OCI-LY3 (cell line): ENCODE measurements around the gene OR2A5.

Source experiments
- EZH2phosphoT487 ChIP-seq: fragments of 200-600 bp; shearing (Covaris generic); IDR thresholded peaks from 2 replicates; pipeline ENCODE4 v1.6.1; 2018; ENCODE audit warnings: antibody characterized with exemption, mixed run types, low read depth
- TF ChIP-seq, protein P1 (sequence below): fragments of 200-600, 300-600 bp; sonication (generic); IDR thresholded peaks from 2 replicates; pipeline ENCODE4 v1.5.1; 2014; ENCODE audit warnings: antibody characterized with exemption, low read length, low read depth

- TF ChIP-seq, protein P1, sequence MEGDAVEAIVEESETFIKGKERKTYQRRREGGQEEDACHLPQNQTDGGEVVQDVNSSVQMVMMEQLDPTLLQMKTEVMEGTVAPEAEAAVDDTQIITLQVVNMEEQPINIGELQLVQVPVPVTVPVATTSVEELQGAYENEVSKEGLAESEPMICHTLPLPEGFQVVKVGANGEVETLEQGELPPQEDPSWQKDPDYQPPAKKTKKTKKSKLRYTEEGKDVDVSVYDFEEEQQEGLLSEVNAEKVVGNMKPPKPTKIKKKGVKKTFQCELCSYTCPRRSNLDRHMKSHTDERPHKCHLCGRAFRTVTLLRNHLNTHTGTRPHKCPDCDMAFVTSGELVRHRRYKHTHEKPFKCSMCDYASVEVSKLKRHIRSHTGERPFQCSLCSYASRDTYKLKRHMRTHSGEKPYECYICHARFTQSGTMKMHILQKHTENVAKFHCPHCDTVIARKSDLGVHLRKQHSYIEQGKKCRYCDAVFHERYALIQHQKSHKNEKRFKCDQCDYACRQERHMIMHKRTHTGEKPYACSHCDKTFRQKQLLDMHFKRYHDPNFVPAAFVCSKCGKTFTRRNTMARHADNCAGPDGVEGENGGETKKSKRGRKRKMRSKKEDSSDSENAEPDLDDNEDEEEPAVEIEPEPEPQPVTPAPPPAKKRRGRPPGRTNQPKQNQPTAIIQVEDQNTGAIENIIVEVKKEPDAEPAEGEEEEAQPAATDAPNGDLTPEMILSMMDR: no peak
- TF ChIP-seq EZH2phosphoT487: no peak
Observed at GRCh38 chr7:144037414-144038035, 11.2 kb upstream of the OR2A5 start.
